Stimulated activated CD8-positive, alpha-beta memory T cell treated with anti-CD3 and anti-CD28 coated beads, Interleukin-15, amount 100 ng/mL, for 24 hours (primary cell): ENCODE results near the gene DNAJC21.
A peak's percentile ranks its signal among the peaks of the same experiment; 100 is the strongest.
"Not testable (repeated sequence)": the region's sequence is repeated elsewhere in the genome, so short reads cannot be mapped to it uniquely, and the experiment has no call there.

Experiments
- DNase-seq: peaks from one replicate; pipeline ENCODE4 v3.0.0-alpha.2; 2020; ENCODE audit warnings: low read depth

DNAJC21 gene

GRCh38 chr5:34923694-34924461 is 5.5 kb upstream of the DNAJC21 start:
- no peak for DNase-seq

- no peak for DNase-seq
Observed at GRCh38 chr5:34924462-34924765, 4.9 kb upstream of the DNAJC21 start.

GRCh38 chr5:34926318-34926888 is 3.0 kb upstream of the DNAJC21 start:
- DNase-seq, result no peak

DNA sequence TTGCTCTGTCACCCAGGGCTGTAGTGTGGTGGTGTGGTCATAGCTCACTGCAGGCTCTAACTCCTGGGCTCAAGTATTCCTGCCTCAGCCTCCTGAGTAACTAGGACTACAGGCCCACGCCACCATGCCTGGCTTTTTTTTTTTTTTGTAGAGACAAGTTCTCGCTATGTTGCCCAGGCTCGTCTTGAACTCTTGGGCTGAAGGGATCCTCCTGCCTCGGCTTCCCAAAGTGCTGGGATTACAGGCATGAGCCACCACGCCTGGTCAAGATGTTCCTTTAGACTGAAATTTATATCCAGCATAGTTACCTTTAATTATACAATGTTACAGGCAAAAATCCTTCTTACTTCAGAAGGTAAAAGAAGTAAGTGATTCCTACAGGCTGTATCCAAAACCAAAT is 1.6 kb upstream of the DNAJC21 start:
- DNase-seq, result no peak

GRCh38 chr5:34928267-34928666 is 1.1 kb upstream of the DNAJC21 start:
- DNase-seq, result no peak

DNA sequence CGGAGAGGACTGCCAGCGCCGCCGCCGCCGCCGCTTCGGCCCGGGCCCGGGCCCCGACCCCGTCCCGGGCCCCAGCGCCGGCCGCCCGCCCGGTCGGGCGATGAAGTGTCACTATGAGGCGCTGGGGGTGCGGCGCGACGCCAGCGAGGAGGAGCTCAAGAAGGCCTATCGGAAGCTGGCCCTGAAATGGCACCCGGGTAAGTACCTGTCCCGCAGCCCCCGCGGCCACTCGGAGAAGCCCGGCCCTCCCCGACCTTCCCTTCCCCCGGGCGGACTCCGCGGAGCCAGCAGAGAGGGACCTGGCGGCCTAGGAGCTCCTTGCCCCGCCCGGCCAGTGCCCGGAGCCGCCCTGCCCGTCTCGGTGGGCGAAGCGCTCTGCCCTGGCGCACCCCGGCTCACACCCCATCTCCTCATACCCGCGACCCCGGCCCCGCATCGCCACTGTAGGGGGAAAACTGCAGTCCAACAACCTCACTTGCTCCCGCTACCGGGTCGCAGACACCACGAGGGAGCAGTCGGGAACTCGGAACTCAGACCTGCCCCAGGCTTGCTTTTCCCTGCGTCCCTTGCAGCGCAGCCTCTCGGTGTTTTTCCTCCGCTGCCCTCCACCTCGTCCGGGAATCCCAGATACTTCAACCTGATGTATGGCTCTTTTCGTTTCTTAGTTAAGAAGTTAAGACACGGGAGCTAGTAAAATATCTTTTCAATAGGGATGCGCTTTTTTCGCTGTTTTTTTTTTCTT is 532 bp downstream of the DNAJC21 start:
- DNase-seq, result peak; percentile 59

- no peak for DNase-seq
Observed at GRCh38 chr5:34930462-34930844, 1.1 kb downstream of the DNAJC21 start.

- DNase-seq, result no peak
Observed at GRCh38 chr5:34930870-34931269, 1.5 kb downstream of the DNAJC21 start.

GRCh38 chr5:34932947-34933346 is 3.6 kb downstream of the DNAJC21 start:
- DNase-seq, result no peak

DNA sequence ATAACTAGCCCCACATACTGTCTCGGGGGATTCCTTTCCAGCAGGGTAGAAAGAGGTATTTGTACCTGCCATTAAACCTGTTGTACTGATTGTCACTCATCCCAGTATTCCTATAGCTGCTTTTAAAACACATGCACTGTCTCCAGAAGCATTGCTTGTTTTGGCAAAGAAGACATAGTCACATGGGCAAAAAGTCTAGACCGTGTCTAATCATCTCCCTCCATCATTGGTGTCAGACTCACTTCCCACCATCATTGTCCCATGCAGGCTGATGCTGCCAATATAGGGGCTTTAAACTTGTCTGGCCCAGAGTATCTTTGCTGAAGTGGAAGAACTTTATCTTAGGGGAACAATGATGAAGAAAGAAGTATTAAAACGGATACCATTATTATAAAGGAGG is 12.6 kb downstream of the DNAJC21 start:
- no peak for DNase-seq

- DNase-seq, result no peak
Observed at GRCh38 chr5:34944044-34944443, 14.7 kb downstream of the DNAJC21 start.

DNA sequence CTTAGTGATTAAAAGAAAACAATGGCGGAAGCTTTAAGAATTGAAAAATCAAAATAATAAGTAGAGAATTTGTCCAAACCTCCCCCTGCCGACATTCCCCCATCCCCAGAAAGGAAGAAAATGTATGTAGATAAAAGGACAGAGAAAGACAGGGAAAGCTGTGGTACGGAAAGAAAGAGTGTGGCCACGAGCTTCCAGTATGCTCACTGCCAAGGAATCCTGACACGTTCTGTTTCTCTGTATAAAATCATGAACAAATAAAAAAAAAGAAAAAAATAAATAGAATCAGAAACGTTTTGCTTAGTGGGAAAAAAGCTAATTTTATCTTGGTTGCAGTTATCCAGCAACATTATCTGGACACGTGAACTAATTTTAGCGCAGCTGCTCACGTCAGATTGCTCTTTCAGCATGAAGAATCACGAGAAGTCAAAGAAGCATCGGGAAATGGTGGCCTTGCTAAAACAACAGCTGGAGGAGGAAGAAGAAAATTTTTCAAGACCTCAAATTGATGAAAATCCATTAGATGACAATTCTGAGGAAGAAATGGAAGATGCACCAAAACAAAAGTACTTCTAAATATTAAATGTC is 15.2 kb downstream of the DNAJC21 start:
- DNase-seq, result no peak

- no peak for DNase-seq
Observed at GRCh38 chr5:34957321-34957720, 28.0 kb downstream of the DNAJC21 start.

DNA sequence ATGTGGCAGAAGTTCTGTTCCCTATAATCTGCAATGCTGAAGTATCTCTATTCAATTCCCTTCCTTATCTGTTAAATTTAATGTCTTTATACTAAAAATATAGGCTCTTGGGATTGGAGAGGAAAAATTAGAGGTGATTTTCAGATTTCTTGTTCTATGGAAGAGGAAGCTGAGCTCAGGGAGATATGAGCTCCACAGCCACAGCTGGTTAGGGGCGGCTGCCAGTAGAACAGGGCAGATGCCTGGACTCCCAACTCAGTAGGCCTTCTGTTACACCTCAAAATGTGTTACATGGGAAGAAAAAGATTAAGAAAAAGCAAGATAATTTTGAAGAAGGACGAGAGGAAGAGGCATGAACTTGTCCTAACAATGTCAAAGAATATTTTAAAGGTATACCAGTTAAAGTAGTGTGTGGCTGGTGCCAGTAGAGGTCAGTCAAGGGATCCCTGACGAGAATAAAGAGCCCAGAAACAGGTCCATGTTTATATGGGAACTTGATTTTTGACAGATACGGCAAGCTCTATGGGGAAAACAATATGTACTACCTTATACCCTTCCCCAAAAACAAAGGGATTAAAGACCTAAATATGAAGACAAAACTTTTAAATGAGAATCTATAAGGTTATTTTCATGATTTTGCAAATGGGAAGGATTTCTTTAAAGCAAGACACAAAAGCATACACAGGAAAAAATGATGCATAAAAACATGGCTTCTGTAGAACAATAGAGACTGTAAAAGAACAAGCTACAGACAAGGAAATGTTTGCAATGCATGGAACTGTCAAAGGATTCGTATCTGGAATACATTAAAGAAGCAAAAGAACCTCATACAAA is 28.7 kb downstream of the DNAJC21 start:
- DNase-seq, result no peak

GRCh38 chr5:34959323-34959722 is 30.0 kb downstream of the DNAJC21 start:
- no peak for DNase-seq

GRCh38 chr5:34967540-34967939 is 38.2 kb downstream of the DNAJC21 start:
- no peak for DNase-seq

- DNase-seq, result no peak
Observed at GRCh38 chr5:34968258-34968657, 38.9 kb downstream of the DNAJC21 start.

DNA sequence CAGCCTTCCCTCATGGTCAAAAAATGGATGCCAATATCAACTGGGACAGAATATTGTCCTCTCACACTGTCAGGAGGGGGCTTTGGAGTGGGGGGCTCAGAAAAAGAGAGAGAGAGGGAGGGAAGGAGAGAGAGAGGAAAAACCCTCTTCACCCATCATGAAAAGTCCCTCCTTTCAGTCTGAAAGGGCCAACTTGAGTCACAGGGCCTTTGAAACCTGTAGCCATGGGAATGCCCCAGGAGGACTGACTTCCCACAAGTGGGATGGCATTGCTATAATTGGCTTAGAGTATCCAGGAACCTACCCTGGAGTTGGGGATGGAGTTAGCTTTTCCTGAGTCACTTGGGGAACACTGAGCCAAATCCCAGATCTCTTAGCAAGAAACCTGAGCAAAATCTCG is 41.2 kb downstream of the DNAJC21 start:
- DNase-seq, result no peak

GRCh38 chr5:34971655-34972054 is 42.3 kb downstream of the DNAJC21 start:
- DNase-seq, result not testable (repeated sequence)

DNA sequence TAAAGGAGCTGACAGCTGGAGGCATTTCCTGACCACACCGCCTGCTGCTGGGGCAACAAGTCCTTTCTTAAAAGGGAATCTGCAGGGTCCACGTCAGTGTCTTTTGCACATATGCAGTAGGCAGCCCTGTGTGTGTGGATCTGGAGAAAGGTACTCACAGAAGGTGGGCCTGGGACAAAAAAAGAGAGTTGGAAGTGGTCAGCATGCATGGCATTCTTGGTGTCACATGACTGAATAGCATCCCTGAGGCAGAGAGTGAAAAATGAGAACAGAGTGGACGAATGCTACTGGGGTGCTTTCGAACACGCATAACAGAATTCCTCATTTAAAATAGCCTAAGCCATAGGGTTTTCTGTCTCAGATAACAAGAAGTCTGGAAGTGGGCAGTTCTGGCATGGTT is 47.0 kb downstream of the DNAJC21 start:
- DNase-seq, result no peak

GRCh38 chr5:34977934-34978613 is 48.7 kb downstream of the DNAJC21 start:
- DNase-seq, result no peak

- no peak for DNase-seq
Observed at GRCh38 chr5:34978681-34979080, 49.3 kb downstream of the DNAJC21 start.
